ENCODE results near the gene EME2. TPM values are rescaled to one million over a fixed set of nuclear protein-coding genes. Genes with fewer than 3 reads are reported as not detected.

The EME2 gene
- total RNA-seq, 4 donors from 2014 or later: 12.8 to 31.8 (median 22.0) TPM

DNA sequence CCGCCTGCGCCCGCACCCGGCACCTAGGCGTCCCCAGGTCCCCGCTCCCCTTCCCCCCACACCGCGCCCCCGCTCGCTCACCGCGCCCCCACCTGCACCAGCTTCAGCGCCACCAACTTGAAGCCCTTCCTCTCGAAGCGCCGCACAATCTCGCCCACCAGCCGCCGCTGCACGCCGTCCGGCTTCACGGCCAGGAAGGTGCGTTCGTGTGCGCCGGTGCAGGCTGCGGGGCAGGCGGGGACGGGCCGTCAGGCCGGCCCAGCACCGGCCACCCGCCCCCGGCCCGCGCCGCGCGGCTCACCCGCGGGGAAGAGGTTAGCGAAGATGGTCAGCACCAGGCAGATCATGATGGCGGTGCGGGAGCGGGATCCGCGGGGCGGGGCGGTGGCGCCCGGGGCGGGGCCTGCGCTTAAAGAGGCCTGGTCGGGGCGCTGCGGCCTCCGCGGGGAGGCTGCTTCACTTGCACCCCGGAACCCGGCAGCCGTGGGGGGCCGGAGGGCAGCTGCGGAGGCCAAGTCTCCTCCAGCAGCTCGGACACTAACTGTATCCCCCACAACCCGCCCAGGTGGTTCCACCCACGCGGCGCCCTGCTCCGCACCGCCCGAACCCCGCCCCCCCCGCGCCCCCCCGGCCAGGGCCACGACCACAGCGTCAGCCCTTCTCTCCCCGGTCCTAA lies 1.3 kb upstream of the EME2 start, which contains the start of gene NME3:
TSS of gene NME3 (minus strand) at position 356 of the 676 bp plus-strand sequence. CDS start at position 347, 9 bp downstream.
- intact Hi-C loops (cut with DNase I): no loop called here

DNA sequence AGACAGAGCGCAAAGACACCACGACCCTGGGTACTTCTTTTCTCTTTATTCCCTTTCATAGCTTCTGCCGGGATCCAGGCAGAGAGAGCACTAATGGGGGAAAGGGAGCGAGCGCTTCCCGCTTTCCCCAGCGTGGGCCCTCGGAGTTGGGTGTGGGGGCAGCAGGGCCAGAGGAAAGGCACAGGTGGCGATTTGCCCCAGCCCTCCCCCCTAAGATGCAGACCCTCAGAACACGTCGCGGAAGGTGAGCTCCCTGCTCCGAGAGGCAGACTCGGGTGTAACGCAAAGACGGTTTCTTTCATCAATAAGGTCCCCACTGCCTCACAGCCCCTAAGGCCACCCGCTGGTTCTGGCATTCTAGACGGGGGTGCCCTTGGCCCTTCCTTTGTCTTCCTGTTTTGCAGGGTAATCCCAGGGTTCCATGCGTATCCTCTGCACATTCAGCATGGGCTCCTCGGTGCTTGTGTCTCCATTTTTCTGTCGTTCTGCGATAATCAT lies 697 bp upstream of the EME2 start:
- TF ChIP-seq POLR2A (IDR thresholded peaks at IDR 0.05): no peak
- TF ChIP-seq, protein P1, sequence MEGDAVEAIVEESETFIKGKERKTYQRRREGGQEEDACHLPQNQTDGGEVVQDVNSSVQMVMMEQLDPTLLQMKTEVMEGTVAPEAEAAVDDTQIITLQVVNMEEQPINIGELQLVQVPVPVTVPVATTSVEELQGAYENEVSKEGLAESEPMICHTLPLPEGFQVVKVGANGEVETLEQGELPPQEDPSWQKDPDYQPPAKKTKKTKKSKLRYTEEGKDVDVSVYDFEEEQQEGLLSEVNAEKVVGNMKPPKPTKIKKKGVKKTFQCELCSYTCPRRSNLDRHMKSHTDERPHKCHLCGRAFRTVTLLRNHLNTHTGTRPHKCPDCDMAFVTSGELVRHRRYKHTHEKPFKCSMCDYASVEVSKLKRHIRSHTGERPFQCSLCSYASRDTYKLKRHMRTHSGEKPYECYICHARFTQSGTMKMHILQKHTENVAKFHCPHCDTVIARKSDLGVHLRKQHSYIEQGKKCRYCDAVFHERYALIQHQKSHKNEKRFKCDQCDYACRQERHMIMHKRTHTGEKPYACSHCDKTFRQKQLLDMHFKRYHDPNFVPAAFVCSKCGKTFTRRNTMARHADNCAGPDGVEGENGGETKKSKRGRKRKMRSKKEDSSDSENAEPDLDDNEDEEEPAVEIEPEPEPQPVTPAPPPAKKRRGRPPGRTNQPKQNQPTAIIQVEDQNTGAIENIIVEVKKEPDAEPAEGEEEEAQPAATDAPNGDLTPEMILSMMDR (IDR thresholded peaks at IDR 0.05): no peak
- Histone ChIP-seq H3K27me3 (no peaks in the 10 kb centered on the region), H3K4me1 (peaks cover 23 to 26% of the 10 kb centered on the region in 2 donors), H3K36me3 (peaks cover 14 to 23% of the 10 kb centered on the region in 2 donors), H3K9me3 (no peaks in the 10 kb centered on the region), H3K27ac (peak overlapping the region in 2 of 3 donors; percentile 36 to 48), H3K4me3 (replicated peaks in 1 of 3) (peak overlapping the region in 2 of 3 donors; percentile 86)
- intact Hi-C loops (cut with DNase I): no loop called here
- no peak for DNase-seq
- 17 to 19% methylated on average over 20 to 22 of the region's 22 CpGs for WGBS, 2 donors

More for the DNA sequence above, 1.3 kb upstream of the EME2 start, which contains the start of gene NME3:
- TF ChIP-seq, protein P1 (IDR thresholded peaks at IDR 0.05): no peak
- TF ChIP-seq POLR2A (IDR thresholded peaks at IDR 0.05): no peak
- H3K9me3 ChIP-seq: no peaks in the 10 kb centered on the region
- peak within 1 kb of the TSS; percentile 86 to 97 (median 86) for H3K4me3 ChIP-seq (replicated peaks in 1 of 3)
- 0% methylated on average over 4 to 8 of the region's 79 CpGs for WGBS, 2 donors
- H3K4me1 ChIP-seq: peaks cover 23 to 26% of the 10 kb centered on the region in 2 donors
- H3K36me3 ChIP-seq: peaks cover 14 to 21% of the 10 kb centered on the region in 2 donors
- no peaks in the 10 kb centered on the region for H3K27me3 ChIP-seq
- H3K27ac ChIP-seq: peak within 1 kb of the TSS; percentile 46 to 64 (median 48)
- peak; percentile 71 to 74 for DNase-seq

- peak within 1 kb of the TSS; percentile 85 to 86 (median 86) for H3K4me3 ChIP-seq (replicated peaks in 1 of 3)
- H3K27me3 ChIP-seq: no peaks in the 10 kb centered on the region
- TF ChIP-seq, protein P1 (IDR thresholded peaks at IDR 0.05): peak; percentile 48 to 82 (median 70)
- peak in 1 of 2 donors; percentile 65 for TF ChIP-seq POLR2A (IDR thresholded peaks at IDR 0.05)
- intact Hi-C loops (cut with DNase I): no loop called here
- H3K9me3 ChIP-seq: no peaks in the 10 kb centered on the region
- peak within 1 kb of the TSS; percentile 83 to 91 (median 90) for H3K27ac ChIP-seq
- peaks cover 17 to 23% of the 10 kb centered on the region in 2 donors for H3K36me3 ChIP-seq
- DNase-seq: peak; percentile 83 to 84
- 0% methylated on average over 1 to 32 of the region's 108 CpGs for WGBS, 2 donors
- peaks cover 23 to 26% of the 10 kb centered on the region in 2 donors for H3K4me1 ChIP-seq
Observed at GRCh38 chr16:1772908-1773702, 495 bp downstream of the EME2 start, which contains the start of gene MRPS34. TSS of gene MRPS34 (minus strand) at chr16:1773134. CDS start at chr16:1773119, 15 bp downstream.

- intact Hi-C loops (cut with DNase I): no loop called here
- H3K36me3 ChIP-seq: peaks cover 20% of the 10 kb centered on the region in 2 donors
- TF ChIP-seq, protein P1 (IDR thresholded peaks at IDR 0.05): no peak
- no peak for TF ChIP-seq POLR2A (IDR thresholded peaks at IDR 0.05)
- H3K4me1 ChIP-seq: peaks cover 23 to 26% of the 10 kb centered on the region in 2 donors
- H3K27me3 ChIP-seq: no peaks in the 10 kb centered on the region
- 27 to 80% methylated on average over 2 to 28 of the region's 45 CpGs for WGBS, 2 donors
- H3K4me3 ChIP-seq (replicated peaks in 1 of 3): peak overlapping the region; percentile 85 to 86 (median 86)
- DNase-seq: peak in 1 of 2 donors; percentile 55
- H3K27ac ChIP-seq: peak overlapping the region in 2 of 3 donors; percentile 83 to 91
- no peaks in the 10 kb centered on the region for H3K9me3 ChIP-seq
Observed at GRCh38 chr16:1773703-1774447, 1.3 kb downstream of the EME2 start.

All from thyroid gland (tissue), 4 donors.